AML-193 (cell line): ENCODE results near the gene NASP.
"Not testable (repeated sequence)": the region's sequence is repeated elsewhere in the genome, so short reads cannot be mapped to it uniquely, and the experiment has no call there.

Experiments used
- DNase-seq, 2 experiments: peaks; one replicate each; lab custom pipeline; 2025; lab: John Stamatoyannopoulos, UW

Gene NASP

GRCh38 chr1:45569962-45570581, 13.8 kb upstream of the NASP start:
- peak; percentile 56 to 65 for DNase-seq

DNA sequence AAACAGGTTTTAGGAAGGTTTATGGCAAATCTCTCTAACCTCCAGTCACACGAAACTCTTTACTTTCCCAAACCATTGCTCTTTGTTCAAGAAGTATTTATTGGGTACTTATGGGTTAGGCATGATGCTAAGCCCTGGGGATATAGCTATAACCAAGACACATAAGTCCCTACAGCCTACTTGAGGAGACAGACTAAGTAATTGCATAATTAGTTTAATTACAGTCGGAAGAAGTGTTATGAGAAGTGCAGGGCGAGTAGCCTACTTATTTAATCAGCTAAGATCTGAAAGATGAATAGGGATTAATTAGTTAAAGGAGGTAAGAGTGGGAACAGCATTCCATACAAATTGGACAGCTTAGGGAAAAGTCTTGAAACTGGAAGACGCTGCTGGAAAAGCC, 13.2 kb upstream of the NASP start:
- DNase-seq = no peak

DNA sequence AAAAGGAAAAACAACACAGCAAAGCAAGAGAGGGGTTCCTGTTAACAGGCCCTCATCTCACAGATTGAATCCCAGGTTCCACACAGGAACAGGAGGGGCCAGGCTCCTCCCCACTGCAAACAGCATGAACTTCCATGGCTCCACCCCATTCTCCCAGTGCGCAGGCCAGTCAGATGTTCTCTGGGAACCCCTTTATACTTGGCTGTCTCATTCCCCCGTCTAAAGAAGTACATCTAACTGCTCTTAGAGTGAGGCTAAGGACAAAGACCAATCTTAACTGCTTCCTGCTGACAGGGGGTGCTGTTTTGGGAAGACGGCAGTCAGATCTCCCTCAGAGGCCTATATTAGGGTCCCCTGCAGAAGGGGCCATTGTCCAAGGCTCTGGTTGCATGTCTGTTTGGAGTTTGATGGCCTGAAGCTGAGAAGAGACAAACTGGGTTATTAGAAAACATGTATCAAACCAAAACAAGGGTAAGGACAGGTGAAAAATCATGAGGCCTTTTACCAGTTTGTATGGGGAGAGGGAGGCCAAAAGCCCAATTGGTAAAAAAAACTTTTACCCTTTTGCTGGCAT, 10.5 kb upstream of the NASP start:
- no peak for DNase-seq

DNA sequence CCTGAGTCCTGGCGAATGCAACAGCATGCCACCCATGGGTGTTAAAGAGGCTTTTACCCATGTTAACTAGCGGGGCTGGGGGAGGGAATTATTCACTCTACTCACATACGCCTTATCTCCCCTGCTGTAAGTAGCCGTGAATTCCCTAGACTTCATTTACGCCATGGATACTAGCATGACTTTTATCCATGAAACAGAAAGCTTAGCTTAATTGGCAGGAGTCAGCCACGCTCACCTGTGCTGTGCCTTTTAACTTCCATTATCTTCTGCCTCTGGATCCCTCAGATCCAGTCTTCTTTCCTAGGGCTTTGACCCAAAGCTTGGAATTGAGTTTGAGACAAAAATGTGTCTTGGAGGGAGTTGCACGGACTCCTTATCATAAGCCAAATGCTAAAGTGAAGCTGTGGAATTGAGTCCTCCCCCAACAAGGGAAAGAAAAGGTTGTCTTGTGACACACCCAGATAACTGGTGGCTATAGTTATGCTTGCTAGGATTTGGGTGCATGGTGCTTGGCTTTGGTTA, 9.7 kb upstream of the NASP start:
- no peak for DNase-seq

GRCh38 chr1:45583264-45583665, 576 bp upstream of the NASP start:
- DNase-seq = peak; percentile 97 to 98

- DNase-seq = peak; percentile 62 to 71
Measured at GRCh38 chr1:45584351-45585109, 689 bp downstream of the NASP start.

DNA sequence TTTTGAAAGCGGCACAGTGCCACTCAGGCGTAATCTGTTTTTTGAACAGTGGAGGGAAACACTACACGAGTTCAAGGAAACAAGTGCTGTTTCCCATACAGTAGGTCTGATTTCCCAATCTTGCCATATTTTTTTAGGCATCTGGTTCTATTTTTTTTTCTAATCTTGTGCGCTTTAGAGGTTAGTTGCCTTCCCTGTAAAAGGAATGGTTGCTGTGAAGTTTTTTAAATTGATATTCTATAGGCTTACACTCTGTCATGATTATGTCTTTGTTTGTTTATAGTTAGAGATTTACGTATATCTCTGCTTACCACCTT, 1.2 kb downstream of the NASP start:
- DNase-seq = no peak

GRCh38 chr1:45585496-45586075, 1.7 kb downstream of the NASP start:
- no peak for DNase-seq

DNA sequence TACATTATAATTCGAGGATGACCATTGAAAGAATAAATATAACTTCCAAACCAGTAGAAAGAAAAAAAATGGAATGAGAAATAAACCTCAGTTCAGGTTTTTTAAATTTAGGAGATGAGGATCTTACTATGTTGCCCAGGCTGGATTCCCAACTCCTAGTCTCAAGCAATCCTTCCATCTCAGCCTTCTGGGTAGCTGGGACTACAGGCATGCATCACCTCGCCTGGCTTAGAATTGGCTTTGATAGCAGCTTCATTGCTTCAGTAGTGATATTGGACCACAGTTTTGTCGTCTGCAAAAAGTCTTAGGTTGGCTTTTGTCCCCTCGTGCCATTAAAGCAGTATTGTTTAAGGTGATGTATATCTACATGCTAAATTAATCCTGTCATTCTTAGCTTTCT, 2.9 kb downstream of the NASP start:
- no peak for DNase-seq

DNA sequence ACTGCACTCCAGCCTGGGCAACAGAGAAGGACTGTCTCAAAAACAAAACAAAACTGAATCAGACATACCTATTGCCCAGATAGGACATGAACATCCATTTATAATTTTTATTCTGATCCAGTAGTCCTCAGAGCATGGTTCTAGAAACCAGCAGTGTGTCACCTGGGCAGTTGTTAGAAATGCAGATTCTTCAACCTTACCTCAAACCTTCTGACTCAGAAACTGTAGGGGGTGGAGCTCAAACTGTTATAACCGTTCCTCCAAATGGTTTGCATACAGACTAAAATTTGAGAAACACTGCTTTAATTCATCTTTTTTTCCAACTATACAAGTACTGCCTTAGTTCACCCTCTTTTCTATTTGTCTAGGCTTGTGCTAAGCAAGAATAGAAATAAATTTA, 6.0 kb downstream of the NASP start:
- no peak for DNase-seq

DNA sequence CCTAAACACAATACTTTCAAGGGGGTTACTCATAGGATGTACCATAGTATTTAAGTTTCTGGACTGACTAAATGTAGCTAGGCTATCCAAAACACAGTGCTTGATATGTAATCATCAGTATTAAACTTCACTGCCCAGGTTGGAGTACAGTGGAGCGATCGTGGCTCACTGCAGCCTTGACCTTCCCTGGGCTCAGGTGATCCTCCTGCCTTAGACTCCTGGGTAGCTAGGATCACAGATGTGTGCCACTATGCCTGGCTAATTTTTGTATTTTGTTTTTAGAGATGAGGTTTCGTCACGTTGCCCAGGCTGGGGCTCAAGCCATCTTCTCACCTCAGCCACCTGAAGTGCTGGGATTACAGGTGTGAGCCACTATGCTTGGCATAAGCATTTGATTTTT, 10.6 kb downstream of the NASP start:
- DNase-seq = no peak

DNA sequence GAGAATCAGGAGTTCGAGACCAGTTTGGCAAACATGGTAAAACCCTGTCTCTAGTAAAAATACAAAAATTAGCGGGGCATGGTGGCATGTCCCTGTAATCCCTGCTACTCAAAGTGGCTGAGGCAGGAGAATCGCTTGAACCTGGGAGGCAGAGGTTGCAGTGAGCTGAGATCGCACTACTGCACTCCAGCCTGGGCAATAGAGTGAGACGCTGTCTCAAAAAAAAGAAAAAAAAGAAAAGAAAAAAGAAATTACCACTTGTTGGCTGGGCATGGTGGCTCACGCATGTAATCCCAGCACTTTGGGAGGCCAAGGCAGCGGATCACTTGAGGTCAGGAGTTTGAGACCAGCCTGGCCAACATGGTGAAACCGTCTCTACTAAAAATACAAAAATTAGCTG, 12.9 kb downstream of the NASP start:
- DNase-seq = not testable (repeated sequence)

DNA sequence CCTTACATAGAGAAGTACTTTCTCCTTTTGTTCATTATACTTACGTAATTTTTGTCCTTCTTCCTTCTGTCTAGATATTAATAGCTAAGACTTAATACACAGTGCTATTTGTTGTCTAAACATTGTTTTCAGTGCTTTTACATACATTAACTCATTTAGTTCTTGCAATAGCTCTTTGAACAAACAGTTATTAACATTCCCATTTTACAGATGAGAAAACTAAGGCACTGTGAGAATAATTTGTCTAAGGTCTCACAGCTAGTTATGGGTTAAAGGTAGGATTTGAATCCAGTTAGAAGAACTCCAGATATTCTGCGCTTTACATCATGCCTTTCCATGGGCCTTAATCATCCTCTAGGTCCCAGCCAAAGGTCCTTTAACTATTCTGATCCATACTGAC, 20.4 kb downstream of the NASP start:
- no peak for DNase-seq

DNA sequence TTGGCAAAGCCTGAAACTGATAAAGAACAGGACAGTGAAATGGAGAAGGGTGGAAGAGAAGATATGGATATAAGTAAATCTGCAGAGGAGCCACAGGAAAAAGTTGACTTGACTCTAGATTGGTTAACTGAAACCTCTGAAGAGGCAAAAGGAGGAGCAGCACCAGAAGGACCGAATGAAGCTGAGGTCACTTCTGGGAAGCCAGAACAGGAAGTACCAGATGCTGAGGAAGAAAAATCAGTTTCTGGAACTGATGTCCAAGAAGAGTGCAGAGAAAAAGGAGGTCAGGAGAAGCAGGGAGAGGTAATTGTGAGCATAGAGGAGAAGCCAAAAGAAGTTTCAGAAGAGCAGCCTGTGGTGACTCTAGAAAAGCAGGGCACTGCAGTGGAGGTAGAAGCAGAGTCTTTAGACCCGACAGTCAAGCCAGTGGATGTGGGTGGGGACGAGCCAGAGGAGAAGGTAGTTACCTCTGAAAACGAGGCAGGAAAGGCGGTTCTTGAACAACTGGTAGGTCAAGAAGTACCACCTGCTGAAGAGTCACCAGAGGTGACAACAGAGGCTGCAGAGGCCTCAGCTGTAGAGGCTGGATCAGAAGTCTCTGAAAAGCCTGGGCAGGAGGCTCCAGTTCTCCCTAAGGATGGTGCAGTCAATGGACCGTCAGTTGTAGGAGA, 23.7 kb downstream of the NASP start:
- no peak for DNase-seq

- DNase-seq = peak; percentile 27 to 30
Measured at GRCh38 chr1:45608175-45609156, 24.6 kb downstream of the NASP start.

DNA sequence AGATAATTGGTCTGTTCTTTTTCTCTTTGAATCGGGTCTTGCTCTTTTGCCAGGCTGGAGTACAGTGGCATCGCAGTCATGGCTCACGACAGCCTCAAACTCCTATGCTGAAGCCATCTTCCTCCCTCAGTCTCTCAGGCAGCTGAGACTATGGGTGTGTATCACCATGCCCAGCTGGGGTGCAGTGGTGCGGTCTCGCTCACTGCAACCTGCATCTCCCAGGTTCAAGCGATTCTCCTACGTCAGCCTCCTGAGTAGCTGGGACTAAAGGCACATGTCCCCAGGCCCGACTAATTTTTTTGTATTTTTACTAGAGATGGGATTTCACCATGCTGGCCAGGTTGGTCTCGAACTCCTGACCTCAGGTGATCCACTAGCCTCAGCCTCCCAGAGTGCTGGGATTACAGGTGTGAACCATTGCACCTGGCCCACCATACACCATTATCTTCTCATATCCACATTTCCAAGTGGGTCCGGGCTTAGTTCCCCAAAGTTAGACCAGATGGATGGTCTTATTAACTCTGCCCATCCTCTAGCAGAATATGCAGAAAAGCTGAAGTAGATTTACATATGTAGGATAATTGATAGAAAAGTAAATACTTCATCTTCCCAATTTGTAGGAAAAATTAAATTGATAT, 26.9 kb downstream of the NASP start:
- no peak for DNase-seq

GRCh38 chr1:45612941-45613579, 29.2 kb downstream of the NASP start:
- DNase-seq = no peak

- no peak for DNase-seq
Measured at GRCh38 chr1:45615885-45616284, 32.0 kb downstream of the NASP start.

GRCh38 chr1:45617618-45618017, 33.8 kb downstream of the NASP start:
- no peak for DNase-seq
